ENCODE results near the gene NBEAL2. TPM values are rescaled to one million over a fixed set of nuclear protein-coding genes. Genes with fewer than 3 reads are reported as not detected.

The NBEAL2 gene
- total and polyA plus RNA-seq, 10 of the 15 experiments (the other 5 are each of a cell fraction or from before 2014, with no cell fraction given) = 0.07 to 127 (median 29.4) TPM

- peak; percentile 52 for FAIRE-seq
- Histone ChIP-seq H3K27ac (ENCODE audit: control insufficient read depth, insufficient read depth) (no peak overlapping the region), H3K4me2 (ENCODE audit: control insufficient read depth, insufficient read depth) (no peak overlapping the region), H3K4me3 (no peak overlapping the region), H4K20me1 (ENCODE audit: control insufficient read depth, insufficient read depth) (no peaks in the 10 kb centered on the region; the same call in 1 of the 2 replicates), H3K36me3 (ENCODE audit: control insufficient read depth in 2 of 2, insufficient read depth in 2 of 2, low read length in 1 of 2) (peaks cover 0 to 2% of the 10 kb centered on the region in 2 experiments; a peak in 2 of 4 replicates), H3K27me3 (replicated peaks in 1 of 2; ENCODE audit: control insufficient read depth in 2 of 2, insufficient read depth in 2 of 2, low read length in 1 of 2) (no peaks in the 10 kb centered on the region), H2AFZ (ENCODE audit: control insufficient read depth, low read depth, low read length) (no peak overlapping the region), H3K79me2 (ENCODE audit: control insufficient read depth, insufficient read depth, low read length) (no peaks in the 10 kb centered on the region; the same call in 1 of the 2 replicates), H3K4me1 (ENCODE audit: control insufficient read depth, insufficient read depth, low read length) (no peaks in the 10 kb centered on the region), H3K9ac (ENCODE audit: control insufficient read depth, insufficient read depth, low read length) (no peak overlapping the region), H3K9me3 (replicated peaks; ENCODE audit: control insufficient read depth, insufficient read depth, low read length) (no peaks in the 10 kb centered on the region)
- ChIA-PET RAD21 (ENCODE audit: unreplicated experiment) (interaction anchor here (0.9 kb wide), 1 partner anchor 70 kb away, joined by 3 read pairs; no protein-coding TSS in a partner anchor), CTCF (interaction anchor here (0.6 to 1.9 kb wide), 7 partner anchors 10 to 1897 kb away, joined by 3 to 5 read pairs (median 4); no protein-coding TSS in a partner anchor), SMC1A (ENCODE audit: uncharacterized antibody, unreplicated experiment) (interaction anchor here (0.6 to 8.9 kb wide), 6 partner anchors 9 to 46 kb away, joined by 3 to 83 read pairs (median 4); no protein-coding TSS in a partner anchor), POLR2A (interaction anchor here (0.6 to 0.8 kb wide), 4 partner anchors 9 to 74 kb away, joined by 3 to 6 read pairs (median 4); no protein-coding TSS in a partner anchor)
- in situ Hi-C loops (cut with MboI) (no loop called here), intact Hi-C loops (cut with micrococcal nuclease; ENCODE audit: unreplicated experiment) (no loop called here)
- 100% methylated on average over 1 of the region's 1 CpG for WGBS (ENCODE audit: insufficient coverage, insufficient replicate concordance, low lambda C conversion rate, missing lambda C conversion rate)
- BruUV-seq (replicated peaks) = no TSS peak
- ATAC-seq = no peak
- DNase-seq (ENCODE audit: low read depth, low spot score) = no peak
- TF ChIP-seq E2F8 (IDR thresholded peaks at IDR 0.05; ENCODE audit: low read depth, partially characterized antibody) (no peak), MLLT1 (IDR thresholded peaks at IDR 0.05) (no peak), CHD4 (IDR thresholded peaks at IDR 0.05) (no peak), CEBPB (IDR thresholded peaks at IDR 0.05; ENCODE audit: borderline replicate concordance in 1 of 2, low read depth in 2 of 2, low read length in 2 of 2) (no peak), NFYA (IDR thresholded peaks at IDR 0.05; ENCODE audit: borderline replicate concordance, low read depth, low read length) (no peak), RBBP5 (conservative IDR thresholded peaks at IDR 0.05) (no peak), POLR2AphosphoS5 (IDR thresholded peaks at IDR 0.05; ENCODE audit: low read length) (no peak)
Measured at GRCh38 chr3:47028667-47029066, 49.2 kb downstream of the NBEAL2 start.

Data from GM12878 (cell line).